OCI-M2 (cell line): ENCODE results near the gene SLC17A3.

Experiments used
- DNase-seq: peaks from one replicate; lab custom pipeline; 2025; ENCODE audit not compliant: unreplicated experiment; lab: John Stamatoyannopoulos, UW

Gene SLC17A3

DNA sequence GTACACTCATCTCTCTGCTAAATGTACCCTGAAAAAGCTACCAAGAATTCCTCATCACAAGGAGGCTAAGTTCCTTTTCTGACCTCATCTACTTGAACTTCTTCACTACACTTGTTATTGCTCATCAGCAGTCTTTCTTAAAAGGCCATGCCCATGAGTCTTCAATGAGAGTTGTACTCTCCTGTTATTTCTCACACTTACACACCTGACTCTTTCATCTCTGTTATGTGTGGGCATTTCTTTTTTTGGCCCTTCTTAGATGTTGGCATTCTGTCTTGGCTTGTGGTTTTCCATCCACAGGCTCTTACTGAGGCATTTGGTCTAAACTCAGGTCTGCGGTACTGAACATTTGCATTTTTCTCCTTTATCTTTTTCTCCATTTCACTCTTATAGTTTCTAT lies 31.5 kb downstream of the SLC17A3 start:
- DNase-seq: no peak

DNA sequence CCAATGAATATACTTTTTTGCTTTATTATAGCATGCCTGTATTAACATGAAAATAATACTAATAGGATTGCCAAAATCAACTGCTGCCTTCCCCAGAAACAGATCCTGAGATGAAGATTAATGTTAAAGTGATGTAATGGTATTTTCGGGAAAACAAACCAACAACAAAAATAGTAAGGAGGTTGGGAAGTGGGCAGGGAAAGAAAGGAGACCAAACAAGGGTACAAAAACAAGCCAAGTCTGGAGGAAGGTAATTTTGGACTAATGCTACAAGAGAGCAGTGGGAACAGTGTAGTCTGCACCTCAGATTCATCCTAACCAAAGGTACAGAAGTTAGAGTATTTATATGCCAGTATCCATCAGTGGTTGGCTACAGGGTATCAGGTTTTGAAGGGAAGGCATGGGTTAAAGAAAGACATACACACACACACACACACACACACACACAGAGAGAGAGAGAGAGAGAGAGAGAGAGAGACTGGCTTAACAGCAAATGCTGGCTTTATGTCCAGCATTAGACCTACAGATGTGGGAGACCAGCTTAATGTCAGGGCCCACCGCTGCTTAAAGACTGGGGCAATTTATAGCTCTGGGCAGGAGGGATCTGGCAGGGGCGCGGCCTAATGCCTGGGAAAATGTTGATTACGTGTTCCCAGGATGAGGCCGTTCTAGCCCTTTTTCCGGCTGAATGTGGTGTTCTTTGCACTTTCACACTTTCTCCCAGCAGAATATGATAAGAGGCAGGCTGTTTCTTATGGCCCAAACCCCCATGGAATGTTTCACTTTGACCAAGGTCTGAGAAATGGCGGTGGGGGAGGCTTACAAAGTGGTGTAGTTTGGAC lies 38.4 kb downstream of the SLC17A3 start:
- no peak for DNase-seq

DNA sequence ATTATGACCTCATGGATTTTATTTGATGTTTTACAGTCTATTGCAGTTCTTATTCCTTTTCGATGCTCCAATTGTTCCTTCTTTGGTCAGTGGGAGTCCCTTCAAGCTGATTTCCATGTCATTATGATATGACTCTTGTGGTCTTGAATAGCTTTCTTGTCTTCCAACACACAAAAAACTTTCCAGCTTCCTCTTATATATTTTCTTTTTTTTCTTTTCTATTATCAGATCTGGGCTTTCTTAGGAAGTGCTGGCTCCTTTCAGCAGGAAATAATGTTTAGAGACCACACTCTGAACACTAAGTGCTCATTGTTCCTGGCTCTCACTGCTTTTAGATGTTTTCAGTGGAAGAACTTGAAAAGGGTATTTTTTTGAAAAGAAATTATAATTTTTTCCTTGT lies 39.1 kb downstream of the SLC17A3 start:
- no peak for DNase-seq

DNA sequence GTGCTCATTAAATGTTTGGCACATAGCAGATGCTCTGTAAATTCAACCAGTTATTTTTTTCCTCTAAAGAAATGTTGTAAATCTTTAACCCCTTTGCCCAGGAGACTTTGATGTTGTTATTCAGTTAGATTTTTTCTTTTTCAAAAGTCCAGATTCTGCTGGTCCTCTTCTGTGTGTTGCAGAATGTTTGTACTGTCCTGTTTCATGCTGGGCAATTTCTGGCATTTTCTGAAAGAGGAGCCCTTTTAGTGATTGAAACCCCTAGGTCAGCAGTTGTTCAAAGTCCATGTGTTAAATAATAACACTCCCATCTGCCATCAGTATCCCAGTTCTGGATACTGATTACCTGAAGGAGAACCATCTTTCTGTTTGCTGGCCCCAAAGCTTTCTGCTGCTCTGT lies 40.9 kb downstream of the SLC17A3 start:
- DNase-seq: no peak

DNA sequence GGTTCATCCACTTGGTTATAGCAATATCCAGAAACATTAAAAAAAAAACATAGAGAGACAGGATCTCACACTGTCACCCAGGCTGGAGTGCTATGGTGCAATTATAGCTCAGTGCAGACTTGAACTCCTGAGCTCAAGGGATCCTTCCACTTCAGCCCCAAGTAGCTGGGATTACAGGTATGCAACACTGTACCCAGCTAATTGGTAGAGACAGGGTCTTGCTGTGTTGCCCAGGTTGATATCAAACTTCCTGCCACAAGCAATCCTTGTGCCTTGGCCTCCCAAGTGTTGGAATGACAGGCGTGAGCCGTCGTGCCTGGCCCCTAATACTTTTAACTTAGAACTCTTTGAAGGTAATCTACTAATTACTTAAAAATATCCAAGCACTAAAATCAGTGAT lies 41.4 kb downstream of the SLC17A3 start:
- no peak for DNase-seq

DNA sequence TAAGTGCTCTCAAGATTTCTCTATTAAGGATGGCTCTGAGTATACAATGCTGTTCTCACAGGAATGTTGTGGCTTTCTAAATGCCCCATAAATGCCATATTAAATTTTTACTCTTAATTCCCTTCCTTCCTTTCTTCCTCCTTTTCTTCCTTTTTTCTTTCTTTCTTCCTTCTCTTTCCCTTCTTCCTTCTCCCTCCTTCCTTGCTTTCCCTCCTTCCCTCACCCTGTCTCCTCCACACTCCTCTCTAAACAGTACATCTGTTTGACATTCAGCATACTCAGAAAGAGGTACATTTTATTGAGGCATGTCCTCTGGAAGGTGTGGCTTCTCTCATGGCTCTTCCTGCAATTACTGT lies 41.8 kb downstream of the SLC17A3 start:
- no peak for DNase-seq

DNA sequence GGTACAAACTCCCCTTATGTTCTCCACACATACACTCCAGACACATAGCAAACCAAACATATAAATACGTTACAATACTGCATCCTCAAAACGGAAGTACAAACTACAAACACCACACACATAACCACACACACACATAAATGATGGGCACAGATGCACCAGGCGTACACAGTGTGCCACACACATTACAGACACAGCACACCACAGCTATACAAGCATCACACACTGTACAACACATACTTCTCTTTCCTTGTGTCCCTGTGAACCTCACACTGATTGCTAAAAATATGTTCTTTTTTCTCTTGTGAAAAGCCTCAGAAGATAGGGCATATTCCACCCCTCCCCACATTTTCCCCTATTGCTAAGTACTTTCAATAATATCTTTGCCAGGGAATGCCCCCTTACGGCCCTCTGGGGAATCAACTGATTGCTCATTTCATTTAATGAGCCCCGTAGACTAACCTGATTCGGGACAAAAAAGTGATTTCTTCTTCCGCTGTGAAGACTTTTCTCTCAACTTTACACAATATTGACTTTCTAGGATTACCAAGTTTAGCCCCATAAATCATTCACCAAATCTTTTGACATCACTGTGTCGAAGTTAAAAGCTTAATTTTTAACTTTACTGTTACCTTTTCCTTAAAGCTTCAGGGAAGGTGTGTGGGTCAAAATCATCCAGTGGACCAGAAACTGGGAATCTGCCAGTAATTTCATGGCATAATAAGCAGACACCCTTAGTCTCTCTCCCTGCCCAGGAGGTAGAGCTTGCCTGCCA lies 42.3 kb downstream of the SLC17A3 start, which contains the start of gene SLC17A1:
Gene SLC17A1, minus strand, starts transcription at position 521 of the 775 bp plus-strand sequence. CDS start 1,495 bp downstream, outside the sequence.
- no peak for DNase-seq

DNA sequence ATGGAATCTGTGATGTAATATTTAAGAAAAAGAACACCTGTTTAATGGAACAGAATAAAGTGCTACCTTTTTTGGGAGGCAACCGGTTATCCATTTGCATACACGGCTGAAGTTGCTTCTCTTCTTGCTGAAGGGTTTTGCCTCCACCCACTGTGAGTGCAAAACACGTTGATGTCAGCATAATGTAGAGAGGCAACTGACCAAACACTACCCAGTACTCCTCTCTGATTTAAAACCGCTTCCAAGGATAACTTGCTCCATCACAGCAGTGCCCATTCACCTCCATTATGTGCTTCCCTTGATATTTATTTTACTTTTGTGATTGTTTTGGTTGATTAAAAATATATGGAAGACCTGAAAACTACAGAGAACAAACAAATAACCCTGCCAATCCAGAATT lies 43.6 kb downstream of the SLC17A3 start:
- no peak for DNase-seq

DNA sequence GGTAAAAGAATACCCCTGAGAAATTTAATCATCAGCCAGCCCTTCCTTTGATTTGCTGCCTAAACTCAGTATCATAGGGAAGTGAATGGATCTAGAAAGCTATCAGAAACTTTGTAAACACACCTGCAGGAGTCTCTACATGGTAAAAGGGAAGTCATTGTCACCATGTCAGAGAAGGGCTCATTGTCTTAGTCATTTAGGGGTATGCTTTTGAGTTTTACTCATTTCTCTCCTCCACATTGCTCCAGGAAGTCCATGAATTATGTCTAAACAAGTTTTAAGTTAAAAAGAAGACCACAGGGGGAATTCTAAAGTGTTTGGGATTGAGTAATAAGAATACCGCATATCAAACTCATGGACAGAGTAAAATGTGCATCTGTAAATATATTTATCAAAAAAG lies 44.7 kb downstream of the SLC17A3 start:
- DNase-seq: no peak

DNA sequence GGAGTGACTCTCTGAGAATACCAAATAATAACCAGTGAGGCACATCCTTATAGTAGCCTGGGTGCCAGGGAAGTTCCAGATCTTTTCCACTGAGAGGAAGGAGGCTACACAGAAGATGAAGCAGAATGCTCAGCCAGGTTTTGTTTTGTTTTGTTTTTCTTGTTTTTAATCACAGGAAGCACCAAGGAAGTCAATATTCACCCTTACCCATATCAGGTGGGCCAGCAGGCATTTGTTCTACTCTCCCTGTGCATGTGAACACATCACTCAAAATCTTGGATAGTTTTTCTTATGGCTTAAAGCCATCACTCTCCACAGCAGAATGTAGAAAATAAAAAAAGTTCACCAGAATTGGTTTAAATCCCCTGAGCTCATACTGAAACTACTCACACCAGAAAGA lies 52.7 kb downstream of the SLC17A3 start:
- no peak for DNase-seq

DNA sequence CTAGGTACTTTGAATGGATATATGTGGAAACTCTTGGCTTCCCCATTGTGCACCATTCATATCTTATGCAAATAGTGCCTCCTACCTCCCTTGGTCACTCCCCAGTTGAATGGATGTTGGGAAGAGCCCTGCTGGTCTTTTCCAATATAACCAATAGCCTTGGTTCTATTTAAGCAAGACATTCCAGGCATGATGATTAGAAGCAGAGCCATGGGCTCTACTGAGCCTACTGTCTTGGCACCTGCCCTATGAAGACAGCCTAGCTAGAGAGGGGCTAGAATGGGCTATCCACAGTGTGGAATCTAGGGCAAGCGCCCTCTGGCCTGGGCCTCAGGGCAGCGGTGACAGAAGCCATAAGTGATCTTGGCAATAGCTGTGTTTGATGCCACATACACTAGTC lies 57.8 kb downstream of the SLC17A3 start:
- DNase-seq: no peak

DNA sequence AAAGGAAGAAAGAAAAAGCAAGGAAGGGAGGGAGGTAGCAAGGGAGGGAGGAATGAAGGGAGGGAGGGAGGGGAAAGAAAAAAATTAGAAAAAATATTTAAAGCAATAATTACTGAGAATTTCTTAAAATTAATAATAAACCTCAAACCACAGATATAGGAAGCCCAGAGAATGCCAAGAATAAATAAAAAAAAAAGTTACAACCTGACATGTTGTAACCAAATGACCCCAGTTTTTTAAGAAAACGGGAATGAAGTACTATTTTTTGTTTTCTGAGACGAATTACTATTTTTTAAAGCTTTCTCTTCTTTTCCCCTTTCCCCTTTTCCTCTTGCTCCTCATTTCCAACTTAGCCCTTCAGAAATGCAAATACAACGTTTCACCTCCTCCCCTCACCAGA lies 58.8 kb downstream of the SLC17A3 start:
- no peak for DNase-seq

DNA sequence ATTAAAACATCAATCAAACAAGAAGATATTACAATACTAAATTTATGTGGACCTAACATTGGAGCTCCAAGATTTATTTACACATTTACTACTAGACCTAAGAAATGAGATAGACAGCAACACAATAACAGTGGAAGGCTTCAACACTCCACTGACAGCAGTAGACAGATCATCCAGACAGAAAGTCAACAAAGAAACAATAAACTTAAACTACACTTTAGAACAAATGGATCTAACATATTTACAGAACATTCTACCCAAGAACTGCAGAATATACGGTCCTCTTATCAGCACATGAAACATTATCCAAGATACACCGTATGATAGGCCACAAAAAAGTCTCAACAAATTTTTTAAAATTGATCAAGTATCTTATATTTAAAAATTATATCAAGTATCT lies 69.2 kb downstream of the SLC17A3 start:
- DNase-seq: no peak

DNA sequence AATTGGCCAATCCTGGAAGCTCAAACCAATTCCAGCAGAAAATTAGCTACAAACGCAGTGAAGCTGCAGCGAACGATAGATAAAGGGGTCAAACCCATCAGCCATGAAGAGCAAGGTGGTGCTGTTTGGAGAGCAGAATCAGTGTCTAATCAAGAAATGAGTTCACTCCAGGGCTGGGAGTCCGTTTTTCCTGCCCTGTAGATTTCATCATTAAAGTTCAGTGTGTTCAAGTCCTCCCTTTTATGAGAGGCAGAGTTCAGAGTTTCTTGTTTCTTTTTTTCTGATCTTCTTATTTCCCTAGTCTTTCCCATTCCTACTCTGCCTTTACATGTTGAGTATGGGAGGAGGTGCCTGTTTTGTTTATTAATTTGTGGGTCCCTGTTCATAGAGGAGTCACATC lies 72.6 kb downstream of the SLC17A3 start:
- DNase-seq: no peak
